KMS-11 (cell line): ENCODE data around the gene CHST2.

ENCODE experiments used
- H2AFZ ChIP-seq: fragments of 200-600 bp; sonication (generic); 2 replicates; pipeline ENCODE4 v1.6.1; 2016; ENCODE audit warnings: antibody characterized with exemption, mixed run types, low read depth
- H3K27ac ChIP-seq: fragments of 200-600 bp; sonication (generic); 2 replicates; pipeline ENCODE4 v1.6.1; 2016; ENCODE audit warnings: mild to moderate bottlenecking, mixed run types
- H3K27me3 ChIP-seq: fragments of 200-600 bp; sonication (generic); 2 replicates; pipeline ENCODE4 v1.6.1; 2017; ENCODE audit warnings: mild to moderate bottlenecking, low read depth, mixed run types, moderate library complexity; ENCODE audit not compliant: insufficient read depth
- H3K36me3 ChIP-seq: fragments of 200-600 bp; sonication (generic); 2 replicates; pipeline ENCODE4 v1.6.1; 2017; ENCODE audit warnings: mild to moderate bottlenecking, mixed run types; ENCODE audit not compliant: insufficient read depth
- H3K4me1 ChIP-seq: fragments of 200-600 bp; sonication (generic); 2 replicates; pipeline ENCODE4 v1.6.1; 2016; ENCODE audit warnings: mild to moderate bottlenecking, low read depth, mixed run types; ENCODE audit not compliant: poor library complexity, severe bottlenecking
- H3K4me2 ChIP-seq: fragments of 200-600 bp; sonication (generic); 2 replicates; pipeline ENCODE4 v1.7.0; 2016; ENCODE audit warnings: mild to moderate bottlenecking, mixed run types
- H3K4me3 ChIP-seq: fragments of 200-600 bp; sonication (generic); IDR thresholded peaks from 2 replicates; pipeline ENCODE4 v1.6.1; 2017; ENCODE audit warnings: low read depth, low read length, mixed read lengths; ENCODE audit not compliant: insufficient read depth
- H3K79me2 ChIP-seq: fragments of 200-600 bp; sonication (generic); 2 replicates; pipeline ENCODE4 v1.6.1; 2016; ENCODE audit warnings: low read depth, mixed run types; ENCODE audit not compliant: insufficient read depth
- H3K9ac ChIP-seq: fragments of 200-600 bp; sonication (generic); 2 replicates; pipeline ENCODE4 v1.6.1; 2016; ENCODE audit warnings: mild to moderate bottlenecking, mixed run types
- H4K20me1 ChIP-seq: fragments of 200-600 bp; sonication (generic); 2 replicates; pipeline ENCODE4 v1.6.1; 2016; ENCODE audit warnings: mild to moderate bottlenecking, mixed run types; ENCODE audit not compliant: insufficient read depth
- CTCF ChIP-seq: fragments of 200-600 bp; sonication (generic); conservative IDR thresholded peaks from 2 replicates; pipeline ENCODE4 v1.6.1; 2017; ENCODE audit warnings: low read depth, mild to moderate bottlenecking, antibody characterized with exemption, low read length, moderate library complexity, mixed read lengths

The CHST2 gene

GRCh38 chr3:143139762-143140161 lies 20.2 kb downstream of the CHST2 start:
- Histone ChIP-seq H3K79me2 (no peaks in the 10 kb centered on the region), H3K27ac (no peak overlapping the region), H3K9ac (no peak overlapping the region), H3K4me3 (no peak overlapping the region), H3K4me1 (no peaks in the 10 kb centered on the region), H3K36me3 (no peaks in the 10 kb centered on the region), H4K20me1 (no peaks in the 10 kb centered on the region), H2AFZ (no peak overlapping the region), H3K27me3 (no peaks in the 10 kb centered on the region), H3K4me2 (no peak overlapping the region)
- no peak for TF ChIP-seq CTCF

- H3K27ac ChIP-seq, result no peak overlapping the region
- H3K4me3 ChIP-seq, result no peak overlapping the region
- H4K20me1 ChIP-seq, result no peaks in the 10 kb centered on the region
- no peak overlapping the region for H3K4me2 ChIP-seq
- H3K79me2 ChIP-seq, result no peaks in the 10 kb centered on the region
- H2AFZ ChIP-seq, result no peak overlapping the region
- no peak for TF ChIP-seq CTCF
- no peaks in the 10 kb centered on the region for H3K27me3 ChIP-seq
- H3K36me3 ChIP-seq, result no peaks in the 10 kb centered on the region
- H3K9ac ChIP-seq, result no peak overlapping the region
- no peaks in the 10 kb centered on the region for H3K4me1 ChIP-seq
These were observed 21.0 kb downstream of the CHST2 start for GRCh38 chr3:143140550-143140949.

GRCh38 chr3:143142354-143142753 lies 22.8 kb downstream of the CHST2 start:
- H3K4me1 ChIP-seq, result no peaks in the 10 kb centered on the region
- no peaks in the 10 kb centered on the region for H3K27me3 ChIP-seq
- H3K36me3 ChIP-seq, result no peaks in the 10 kb centered on the region
- H3K79me2 ChIP-seq, result no peaks in the 10 kb centered on the region
- no peak overlapping the region for H3K4me3 ChIP-seq
- no peaks in the 10 kb centered on the region for H4K20me1 ChIP-seq
- H3K27ac ChIP-seq, result no peak overlapping the region
- no peak overlapping the region for H2AFZ ChIP-seq
- H3K4me2 ChIP-seq, result no peak overlapping the region
- H3K9ac ChIP-seq, result no peak overlapping the region
- no peak for TF ChIP-seq CTCF

- no peaks in the 10 kb centered on the region for H3K79me2 ChIP-seq
- no peak overlapping the region for H3K4me3 ChIP-seq
- no peaks in the 10 kb centered on the region for H3K27me3 ChIP-seq
- no peak for TF ChIP-seq CTCF
- H3K9ac ChIP-seq, result no peak overlapping the region
- H3K4me2 ChIP-seq, result no peak overlapping the region
- no peaks in the 10 kb centered on the region for H4K20me1 ChIP-seq
- H3K36me3 ChIP-seq, result no peaks in the 10 kb centered on the region
- no peak overlapping the region for H3K27ac ChIP-seq
- no peak overlapping the region for H2AFZ ChIP-seq
- H3K4me1 ChIP-seq, result no peaks in the 10 kb centered on the region
These were observed 26.3 kb downstream of the CHST2 start for GRCh38 chr3:143145906-143146305.
